B cell (primary cell): Measurements from ENCODE around the gene PDE4B.

ENCODE experiments used
- EZH2 ChIP-seq: IDR thresholded peaks from 2 replicates; pipeline ENCODE4 v1.6.1; 2012; ENCODE audit warnings: borderline replicate concordance, low read depth, mild to moderate bottlenecking, moderate library complexity, low read length; ENCODE audit not compliant: insufficient read depth, poor library complexity, severe bottlenecking
- TF ChIP-seq, protein P1 (sequence below): fragments of 200-600 bp; IDR thresholded peaks from one replicate; pipeline ENCODE4 v1.8.0; 2022; ENCODE audit warnings: antibody characterized with exemption, mild to moderate bottlenecking

DNA sequence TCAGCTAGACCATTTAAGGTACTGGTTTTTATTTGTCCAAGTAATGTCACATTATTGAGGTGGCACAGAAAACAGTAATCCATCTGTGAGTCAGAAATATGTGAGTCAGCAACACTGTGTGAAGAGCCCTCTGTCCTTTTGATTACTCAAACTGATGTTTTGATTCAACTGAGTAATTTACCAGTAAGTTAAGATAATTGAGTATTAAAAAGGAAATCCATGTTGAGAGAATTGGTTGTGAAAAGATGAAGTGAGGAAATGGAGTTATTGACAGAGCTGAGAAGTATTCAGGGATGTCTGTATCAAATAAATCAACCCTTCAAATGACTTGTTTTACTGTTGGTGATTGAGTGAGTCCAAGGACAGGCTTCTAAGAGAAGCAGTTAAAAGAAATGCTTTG is 438.5 kb downstream of the PDE4B start:
- TF ChIP-seq, protein P1, sequence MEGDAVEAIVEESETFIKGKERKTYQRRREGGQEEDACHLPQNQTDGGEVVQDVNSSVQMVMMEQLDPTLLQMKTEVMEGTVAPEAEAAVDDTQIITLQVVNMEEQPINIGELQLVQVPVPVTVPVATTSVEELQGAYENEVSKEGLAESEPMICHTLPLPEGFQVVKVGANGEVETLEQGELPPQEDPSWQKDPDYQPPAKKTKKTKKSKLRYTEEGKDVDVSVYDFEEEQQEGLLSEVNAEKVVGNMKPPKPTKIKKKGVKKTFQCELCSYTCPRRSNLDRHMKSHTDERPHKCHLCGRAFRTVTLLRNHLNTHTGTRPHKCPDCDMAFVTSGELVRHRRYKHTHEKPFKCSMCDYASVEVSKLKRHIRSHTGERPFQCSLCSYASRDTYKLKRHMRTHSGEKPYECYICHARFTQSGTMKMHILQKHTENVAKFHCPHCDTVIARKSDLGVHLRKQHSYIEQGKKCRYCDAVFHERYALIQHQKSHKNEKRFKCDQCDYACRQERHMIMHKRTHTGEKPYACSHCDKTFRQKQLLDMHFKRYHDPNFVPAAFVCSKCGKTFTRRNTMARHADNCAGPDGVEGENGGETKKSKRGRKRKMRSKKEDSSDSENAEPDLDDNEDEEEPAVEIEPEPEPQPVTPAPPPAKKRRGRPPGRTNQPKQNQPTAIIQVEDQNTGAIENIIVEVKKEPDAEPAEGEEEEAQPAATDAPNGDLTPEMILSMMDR, result no peak
- TF ChIP-seq EZH2, result no peak
